WERI-Rb-1 (cell line): ENCODE results near the gene ELAVL1.

Experiments
- DNase-seq: peaks from one replicate; pipeline ENCODE4 v3.0.0-alpha.2; 2020
- H3K27ac ChIP-seq: fragments of 250-450 bp; sonication (Bioruptor Pico); 2 replicates; pipeline ENCODE4 v1.5.1; 2020; ENCODE audit warnings: mild to moderate bottlenecking, moderate library complexity
- H3K27me3 ChIP-seq: fragments of 250-450 bp; sonication (Bioruptor Pico); 2 replicates; pipeline ENCODE4 v1.5.1; 2021; ENCODE audit warnings: mild to moderate bottlenecking, low read depth, moderate library complexity; ENCODE audit not compliant: insufficient read depth, severe bottlenecking
- H3K36me3 ChIP-seq: fragments of 250-450 bp; sonication (Bioruptor Pico); 2 replicates; pipeline ENCODE4 v1.5.1; 2020; ENCODE audit warnings: mild to moderate bottlenecking, moderate library complexity
- H3K4me3 ChIP-seq: 2 replicates; pipeline ENCODE4 v1.5.1; 2011; ENCODE audit warnings: low read depth, mild to moderate bottlenecking, control low read depth, low read length
- H3K9me3 ChIP-seq: fragments of 250-450 bp; sonication (Bioruptor Pico); 2 replicates; pipeline ENCODE4 v1.5.1; 2021; ENCODE audit warnings: mild to moderate bottlenecking, moderate library complexity; ENCODE audit not compliant: severe bottlenecking
- CTCF ChIP-seq: IDR thresholded peaks from 2 replicates; pipeline ENCODE4 v1.5.1; 2011; ENCODE audit warnings: low read depth, mild to moderate bottlenecking, control low read depth, inconsistent platforms, low read length

ELAVL1 gene

GRCh38 chr19:7986321-7987113 is 18.9 kb downstream of the ELAVL1 start:
- H3K36me3 ChIP-seq, result peaks cover 94% of the 10 kb centered on the region
- no peaks in the 10 kb centered on the region for H3K9me3 ChIP-seq
- no peaks in the 10 kb centered on the region for H3K27me3 ChIP-seq
- no peak overlapping the region for H3K4me3 ChIP-seq
- DNase-seq, result no peak
- H3K27ac ChIP-seq, result no peak overlapping the region
- TF ChIP-seq CTCF, result no peak

- Histone ChIP-seq H3K27me3 (no peaks in the 10 kb centered on the region), H3K9me3 (no peaks in the 10 kb centered on the region), H3K4me3 (no peak overlapping the region), H3K36me3 (peaks cover 94% of the 10 kb centered on the region), H3K27ac (no peak overlapping the region)
- no peak for DNase-seq
- TF ChIP-seq CTCF, result no peak
Measured at GRCh38 chr19:7985481-7985911, 19.9 kb downstream of the ELAVL1 start.

GRCh38 chr19:7983995-7984837 is 21.2 kb downstream of the ELAVL1 start:
- Histone ChIP-seq H3K36me3 (peaks cover 93% of the 10 kb centered on the region), H3K27me3 (no peaks in the 10 kb centered on the region), H3K27ac (no peak overlapping the region), H3K9me3 (no peaks in the 10 kb centered on the region), H3K4me3 (no peak overlapping the region)
- TF ChIP-seq CTCF, result no peak
- no peak for DNase-seq

GRCh38 chr19:7983286-7983950 is 22.0 kb downstream of the ELAVL1 start:
- peaks cover 92% of the 10 kb centered on the region for H3K36me3 ChIP-seq
- H3K4me3 ChIP-seq, result no peak overlapping the region
- H3K27me3 ChIP-seq, result no peaks in the 10 kb centered on the region
- H3K27ac ChIP-seq, result no peak overlapping the region
- no peak for DNase-seq
- no peak for TF ChIP-seq CTCF
- no peaks in the 10 kb centered on the region for H3K9me3 ChIP-seq

GRCh38 chr19:7982651-7983099 is 22.8 kb downstream of the ELAVL1 start:
- Histone ChIP-seq H3K9me3 (no peaks in the 10 kb centered on the region), H3K27me3 (no peaks in the 10 kb centered on the region), H3K4me3 (no peak overlapping the region), H3K27ac (no peak overlapping the region), H3K36me3 (peaks cover 88% of the 10 kb centered on the region)
- DNase-seq, result no peak
- TF ChIP-seq CTCF, result no peak
